PC-9 (cell line): ENCODE results near the gene IQCN. TPM values are rescaled to one million over a fixed set of nuclear protein-coding genes. Genes with fewer than 3 reads are reported as not detected.

ENCODE experiments used
- BruUV-seq: library from RNA; stranded (reverse); fragments of 400-500 nt; replicated peaks from 2 replicates; lab custom pipeline; 2021; lab: Mats Ljungman, UMichigan
- CTCF ChIA-PET: fragments of 300-600 bp; sonication (Branson Sonifier 250); formaldehyde crosslinking; loops from one replicate; lab custom pipeline; 2022; ENCODE audit warnings: antibody characterized with exemption; lab: Charles Lee
- POLR2A ChIA-PET: fragments of 300-600 bp; sonication (Branson Sonifier 250); formaldehyde crosslinking; loops from one replicate; lab custom pipeline; 2022; ENCODE audit warnings: antibody characterized with exemption; ENCODE audit not compliant: unreplicated experiment; lab: Charles Lee
- DNase-seq, 2 experiments: peaks; one replicate each; pipeline versions ENCODE4 v3.0.0 to v3.0.0-alpha.2; 2015 to 2022; ENCODE audit warnings: mixed read lengths in 1 of 2
- H2AFZ ChIP-seq: fragments of 200-600 bp; sonication (generic); 2 replicates; pipeline ENCODE4 v1.8.1; 2017; ENCODE audit warnings: antibody characterized with exemption
- H3F3A ChIP-seq: fragments of 200-600 bp; sonication (generic); 2 replicates; pipeline ENCODE4 v1.8.1; 2017; ENCODE audit warnings: antibody characterized with exemption, mild to moderate bottlenecking, low read depth; ENCODE audit not compliant: insufficient read depth
- H3K27ac ChIP-seq: fragments of 200-600 bp; sonication (generic); 2 replicates; pipeline ENCODE4 v1.6.1; 2016; ENCODE audit warnings: mixed run types
- H3K27me3 ChIP-seq: fragments of 200-600 bp; sonication (generic); 2 replicates; pipeline ENCODE4 v1.6.1; 2016; ENCODE audit warnings: low read depth, mixed run types; ENCODE audit not compliant: insufficient read depth
- H3K36me3 ChIP-seq: fragments of 200-600 bp; sonication (generic); 2 replicates; pipeline ENCODE4 v1.6.1; 2016; ENCODE audit warnings: low read depth, mixed run types
- H3K4me1 ChIP-seq: fragments of 200-600 bp; sonication (generic); replicated peaks from 2 replicates; pipeline ENCODE4 v1.6.1; 2016; ENCODE audit warnings: mixed run types; ENCODE audit not compliant: insufficient read depth
- H3K4me2 ChIP-seq: fragments of 200-600 bp; sonication (generic); 2 replicates; pipeline ENCODE4 v1.6.1; 2017; ENCODE audit warnings: mixed run types
- H3K4me3 ChIP-seq: fragments of 200-600 bp; sonication (generic); 2 replicates; pipeline ENCODE4 v1.6.1; 2016; ENCODE audit warnings: mixed run types
- H3K79me2 ChIP-seq: fragments of 200-600 bp; sonication (generic); 2 replicates; pipeline ENCODE4 v1.6.1; 2017; ENCODE audit warnings: low read depth, mixed run types
- H3K9me2 ChIP-seq: fragments of 200-600 bp; sonication (generic); 2 replicates; pipeline ENCODE4 v1.8.1; 2017; ENCODE audit warnings: mild to moderate bottlenecking; ENCODE audit not compliant: insufficient read depth
- H3K9me3 ChIP-seq: fragments of 200-600 bp; sonication (generic); 2 replicates; pipeline ENCODE4 v1.8.1; 2016; ENCODE audit warnings: low read depth; ENCODE audit not compliant: insufficient read depth
- H4K20me1 ChIP-seq: fragments of 200-600 bp; sonication (generic); 2 replicates; pipeline ENCODE4 v1.8.1; 2017; ENCODE audit not compliant: insufficient read depth
- EZH2 ChIP-seq: fragments of 200-600 bp; sonication (generic); IDR thresholded peaks from 2 replicates; pipeline ENCODE4 v1.8.0; 2017; ENCODE audit warnings: antibody characterized with exemption, low read depth
- intact Hi-C: fragments of 100-400 bp; cut with micrococcal nuclease; formaldehyde crosslinking; loops from one replicate; pipeline ENCODE4 v1.10.0; 2022; ENCODE audit not compliant: unreplicated experiment
- total RNA-seq: library from RNA; stranded (reverse); gene quantifications from 2 replicates; pipeline ENCODE4 v1.2.3, GENCODE V29; 2021
- TF ChIP-seq, protein P1 (sequence below): fragments of 200-600 bp; sonication (generic); conservative IDR thresholded peaks from 2 replicates; pipeline ENCODE4 v1.6.1; 2017; ENCODE audit warnings: mixed run types, antibody characterized with exemption, mild to moderate bottlenecking, moderate library complexity

IQCN gene
- total RNA-seq, 1 experiment from 2014 or later = 7.3 TPM

DNA sequence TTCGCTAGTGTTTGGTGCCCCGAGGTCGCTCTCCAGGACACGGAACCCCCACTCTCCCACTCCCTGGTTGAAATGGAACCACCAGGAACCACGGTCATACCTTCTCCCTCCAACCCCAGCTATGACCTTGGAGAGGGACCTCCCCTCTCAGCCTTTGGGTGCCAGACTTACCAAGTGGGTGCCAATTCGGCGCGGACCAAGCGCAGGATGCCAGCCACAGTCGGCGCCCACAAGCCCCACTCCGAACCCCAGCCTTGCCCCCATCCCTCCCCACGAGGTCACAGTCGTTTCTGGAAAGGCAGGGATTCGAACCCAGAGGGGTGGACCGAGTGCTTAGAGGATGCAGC, 48.9 kb downstream of the IQCN start:
- H3K27me3 ChIP-seq = no peaks in the 10 kb centered on the region
- H3K79me2 ChIP-seq = no peaks in the 10 kb centered on the region
- H3F3A ChIP-seq = peaks cover 31% of the 10 kb centered on the region
- BruUV-seq = no TSS peak
- no peak overlapping the region for H3K4me3 ChIP-seq
- no peak overlapping the region for H3K27ac ChIP-seq
- no peak overlapping the region for H2AFZ ChIP-seq
- H3K4me2 ChIP-seq = peak overlapping the region; percentile 83
- ChIA-PET CTCF (no interaction called here), POLR2A (no interaction called here)
- H3K9me2 ChIP-seq = no peaks in the 10 kb centered on the region
- intact Hi-C loops = no loop called here
- no peaks in the 10 kb centered on the region for H3K36me3 ChIP-seq
- no peak for DNase-seq
- H4K20me1 ChIP-seq = no peaks in the 10 kb centered on the region
- TF ChIP-seq EZH2 = no peak
- H3K4me1 ChIP-seq = 0 out of 2 replicates have a peak, but pooled peaks cover 3% of the 10 kb centered on the region
- H3K9me3 ChIP-seq = no peaks in the 10 kb centered on the region

DNA sequence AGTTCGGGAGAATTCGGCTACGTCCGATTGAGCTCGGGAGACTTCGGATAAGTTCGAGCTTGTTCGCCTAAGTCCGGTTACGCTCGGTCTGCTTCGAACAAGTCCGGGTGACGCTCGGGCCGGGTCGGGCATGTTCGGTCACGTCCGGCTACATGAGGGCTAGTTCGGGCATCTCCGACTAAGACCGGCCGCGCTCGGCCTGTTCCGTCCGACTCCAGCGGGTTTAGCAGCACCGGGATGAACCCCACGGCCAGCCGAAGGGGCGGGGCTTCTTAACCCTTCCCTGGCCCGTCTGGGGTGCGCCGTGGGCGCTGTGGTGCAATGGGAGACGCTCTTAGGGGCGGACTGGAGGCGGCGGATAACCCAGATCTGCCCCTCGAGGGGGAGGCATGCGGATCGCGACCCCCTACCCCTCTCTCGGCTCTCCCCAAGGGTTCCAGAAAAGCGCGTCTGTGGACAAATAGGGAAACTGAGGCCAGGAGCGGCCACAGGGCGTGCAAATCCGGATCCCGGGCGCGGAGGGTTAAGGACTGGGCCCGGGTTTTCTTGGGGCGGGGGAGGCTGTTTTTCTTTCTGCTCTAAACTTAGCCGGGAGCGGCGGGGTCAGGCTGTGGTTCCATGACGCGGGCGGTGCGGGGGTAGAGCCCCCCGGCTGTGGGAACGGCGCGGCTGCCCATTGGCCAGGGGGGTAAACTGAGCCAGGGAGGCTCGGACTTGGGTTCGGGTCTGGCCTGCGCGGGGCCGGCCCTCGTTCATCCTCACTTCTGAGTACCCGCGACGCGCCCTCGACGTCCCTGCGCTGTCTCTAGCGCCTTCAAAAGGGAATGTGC, 49.5 kb downstream of the IQCN start:
- CTCF ChIA-PET = interaction anchor here (0.6 to 1.5 kb wide), 3 partner anchors 16 to 32 kb away, joined by 3 to 6 read pairs (median 4); partner anchors contain the start of gene MPV17L2
- Histone ChIP-seq H3K9me3 (no peaks in the 10 kb centered on the region), H3K27ac (no peak overlapping the region)

DNA sequence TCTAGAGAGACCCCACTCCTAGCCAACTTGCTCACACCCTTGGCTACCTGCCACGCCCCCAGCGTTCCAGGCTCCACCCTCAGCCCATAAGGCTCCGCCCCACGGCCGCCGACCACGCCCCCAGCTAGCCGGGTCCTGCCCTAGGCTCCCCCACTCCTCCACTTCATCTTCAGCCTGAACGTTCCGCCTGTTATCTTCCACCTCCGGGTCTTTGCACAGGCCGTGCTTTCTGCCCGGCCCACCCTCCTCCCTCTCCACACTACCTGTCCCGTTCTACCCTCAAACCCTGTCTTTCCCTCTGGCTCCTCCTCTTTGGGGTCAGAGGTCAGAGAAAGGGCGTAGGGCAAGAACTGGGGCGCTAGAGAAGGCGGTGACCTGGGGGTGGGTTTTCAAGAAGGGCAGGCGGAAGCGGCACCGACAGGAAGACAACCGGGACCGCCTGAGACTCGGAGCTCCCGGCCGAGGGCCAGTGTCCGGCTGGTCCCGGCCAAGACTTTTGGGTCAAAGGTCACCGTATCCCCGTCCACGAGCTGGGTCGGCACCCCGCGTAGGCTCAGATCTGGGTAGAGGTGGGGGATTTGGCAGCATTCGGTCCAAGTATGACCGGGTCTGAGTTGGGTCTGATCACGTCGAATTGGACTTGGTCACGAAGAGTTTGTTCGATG, 50.3 kb downstream of the IQCN start:
- Histone ChIP-seq H3K79me2 (no peaks in the 10 kb centered on the region), H3K9me3 (no peaks in the 10 kb centered on the region), H4K20me1 (no peaks in the 10 kb centered on the region), H3K27me3 (no peaks in the 10 kb centered on the region), H2AFZ (peak overlapping the region; percentile 90), H3F3A (peaks cover 23% of the 10 kb centered on the region), H3K9me2 (no peaks in the 10 kb centered on the region), H3K4me3 (peak overlapping the region; percentile 63), H3K27ac (peak overlapping the region; percentile 40; the same call in 1 of the 2 replicates), H3K4me1 (0 out of 2 replicates have a peak, but pooled peaks cover 3% of the 10 kb centered on the region), H3K4me2 (peak overlapping the region; percentile 83), H3K36me3 (no peaks in the 10 kb centered on the region)
- POLR2A ChIA-PET = interaction anchor here (0.5 to 1.0 kb wide), 9 partner anchors 10 to 825 kb away, joined by 3 to 14 read pairs (median 4); partner anchors contain the start of genes JUND and RAB3A
- intact Hi-C loops = no loop called here
- CTCF ChIA-PET = interaction anchor here (0.6 to 1.5 kb wide), 4 partner anchors 16 to 31 kb away, joined by 3 to 6 read pairs (median 4); partner anchors contain the start of gene MPV17L2
- DNase-seq = peak; percentile 47 to 73
- no TSS peak for BruUV-seq
- no peak for TF ChIP-seq EZH2
- TF ChIP-seq, protein P1, sequence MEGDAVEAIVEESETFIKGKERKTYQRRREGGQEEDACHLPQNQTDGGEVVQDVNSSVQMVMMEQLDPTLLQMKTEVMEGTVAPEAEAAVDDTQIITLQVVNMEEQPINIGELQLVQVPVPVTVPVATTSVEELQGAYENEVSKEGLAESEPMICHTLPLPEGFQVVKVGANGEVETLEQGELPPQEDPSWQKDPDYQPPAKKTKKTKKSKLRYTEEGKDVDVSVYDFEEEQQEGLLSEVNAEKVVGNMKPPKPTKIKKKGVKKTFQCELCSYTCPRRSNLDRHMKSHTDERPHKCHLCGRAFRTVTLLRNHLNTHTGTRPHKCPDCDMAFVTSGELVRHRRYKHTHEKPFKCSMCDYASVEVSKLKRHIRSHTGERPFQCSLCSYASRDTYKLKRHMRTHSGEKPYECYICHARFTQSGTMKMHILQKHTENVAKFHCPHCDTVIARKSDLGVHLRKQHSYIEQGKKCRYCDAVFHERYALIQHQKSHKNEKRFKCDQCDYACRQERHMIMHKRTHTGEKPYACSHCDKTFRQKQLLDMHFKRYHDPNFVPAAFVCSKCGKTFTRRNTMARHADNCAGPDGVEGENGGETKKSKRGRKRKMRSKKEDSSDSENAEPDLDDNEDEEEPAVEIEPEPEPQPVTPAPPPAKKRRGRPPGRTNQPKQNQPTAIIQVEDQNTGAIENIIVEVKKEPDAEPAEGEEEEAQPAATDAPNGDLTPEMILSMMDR = no peak

More for the DNA sequence above, 49.5 kb downstream of the IQCN start:
- POLR2A ChIA-PET = interaction anchor here (0.5 to 1.0 kb wide), 9 partner anchors 9 to 826 kb away, joined by 3 to 14 read pairs (median 4); partner anchors contain the start of genes JUND and RAB3A
- 0 out of 2 replicates have a peak, but pooled peaks cover 3% of the 10 kb centered on the region for H3K4me1 ChIP-seq
- no peaks in the 10 kb centered on the region for H3K9me2 ChIP-seq
- BruUV-seq = no TSS peak
- H4K20me1 ChIP-seq = no peaks in the 10 kb centered on the region
- intact Hi-C loops = no loop called here
- H3K79me2 ChIP-seq = no peaks in the 10 kb centered on the region
- H2AFZ ChIP-seq = peak overlapping the region; percentile 90
- H3K36me3 ChIP-seq = no peaks in the 10 kb centered on the region
- peak overlapping the region; percentile 83 for H3K4me2 ChIP-seq
- H3K27me3 ChIP-seq = no peaks in the 10 kb centered on the region
- H3F3A ChIP-seq = peaks cover 30% of the 10 kb centered on the region
- DNase-seq = peak; percentile 97 to 98
- TF ChIP-seq, protein P1 = no peak
- TF ChIP-seq EZH2 = no peak
- H3K4me3 ChIP-seq = peak overlapping the region; percentile 63
